HG02759 (cell line): ENCODE results near the gene POLR2I.

Experiments
- ATAC-seq: cut with Tn5 transposase; IDR thresholded peaks from one replicate; pipeline ENCODE4 v1.9.1; 2021; ENCODE audit warnings: mild to moderate bottlenecking, moderate library complexity; ENCODE audit not compliant: unreplicated experiment

The POLR2I gene

GRCh38 chr19:36064826-36065225 lies 49.8 kb downstream of the POLR2I start:
- ATAC-seq, result no peak
